BLaER1 (cell line): ENCODE measurements around the gene CLDN5.

Experiments
- H3K27ac ChIP-seq: shearing (Covaris generic); formaldehyde crosslinking; 2 replicates; pipeline ENCODE4 v1.8.1; 2022
- H3K27me3 ChIP-seq: shearing (Covaris generic); formaldehyde crosslinking; 2 replicates; pipeline ENCODE4 v1.8.1; 2022
- H3K36me3 ChIP-seq: shearing (Covaris generic); formaldehyde crosslinking; 2 replicates; pipeline ENCODE4 v1.8.1; 2022
- H3K4me1 ChIP-seq: shearing (Covaris generic); formaldehyde crosslinking; 2 replicates; pipeline ENCODE4 v1.8.1; 2022
- H3K4me2 ChIP-seq: shearing (Covaris generic); formaldehyde crosslinking; 2 replicates; pipeline ENCODE4 v1.8.1; 2022
- H3K4me3 ChIP-seq: shearing (Covaris generic); formaldehyde crosslinking; 2 replicates; pipeline ENCODE4 v1.8.1; 2022
- H3K9ac ChIP-seq: shearing (Covaris generic); formaldehyde crosslinking; 2 replicates; pipeline ENCODE4 v1.8.1; 2022
- H3K9me3 ChIP-seq: shearing (Covaris generic); formaldehyde crosslinking; 2 replicates; pipeline ENCODE4 v1.8.1; 2022
- H4K20me1 ChIP-seq: shearing (Covaris generic); formaldehyde crosslinking; 2 replicates; pipeline ENCODE4 v1.8.1; 2022
- Cebpa-rat ChIP-seq: shearing (Covaris generic); IDR thresholded peaks from 2 replicates; pipeline ENCODE4 v1.8.1; 2022

Gene CLDN5

GRCh38 chr22:19530751-19531150, 6.5 kb upstream of the CLDN5 start:
- no peaks in the 10 kb centered on the region for H3K9me3 ChIP-seq
- no peaks in the 10 kb centered on the region for H3K36me3 ChIP-seq
- TF ChIP-seq Cebpa-rat: no peak
- no peak overlapping the region for H3K27ac ChIP-seq
- H4K20me1 ChIP-seq: no peaks in the 10 kb centered on the region
- H3K4me1 ChIP-seq: peaks cover 12% of the 10 kb centered on the region
- no peak overlapping the region for H3K4me3 ChIP-seq
- no peak overlapping the region for H3K4me2 ChIP-seq
- no peaks in the 10 kb centered on the region for H3K27me3 ChIP-seq
- H3K9ac ChIP-seq: no peak overlapping the region

GRCh38 chr22:19529811-19530210, 5.6 kb upstream of the CLDN5 start:
- H3K27ac ChIP-seq: no peak overlapping the region
- no peak for TF ChIP-seq Cebpa-rat

GRCh38 chr22:19527861-19528417, 3.7 kb upstream of the CLDN5 start:
- H3K9me3 ChIP-seq: no peaks in the 10 kb centered on the region
- H3K4me2 ChIP-seq: no peak overlapping the region
- no peaks in the 10 kb centered on the region for H3K36me3 ChIP-seq
- no peak overlapping the region for H3K4me3 ChIP-seq
- H3K9ac ChIP-seq: no peak overlapping the region
- H3K27ac ChIP-seq: no peak overlapping the region
- TF ChIP-seq Cebpa-rat: no peak
- peaks cover 26% of the 10 kb centered on the region for H3K27me3 ChIP-seq
- no peaks in the 10 kb centered on the region for H3K4me1 ChIP-seq
- H4K20me1 ChIP-seq: peaks cover 22% of the 10 kb centered on the region; the same call in 1 of the 2 replicates

More at GRCh38 chr22:19529811-19530210, 5.6 kb upstream of the CLDN5 start:
- no peaks in the 10 kb centered on the region for H3K36me3 ChIP-seq
- no peak overlapping the region for H3K4me2 ChIP-seq
- H3K9me3 ChIP-seq: no peaks in the 10 kb centered on the region
- peaks cover 6% of the 10 kb centered on the region; the same call in 1 of the 2 replicates for H4K20me1 ChIP-seq
- no peak overlapping the region for H3K9ac ChIP-seq
- peaks cover 7% of the 10 kb centered on the region for H3K27me3 ChIP-seq
- H3K4me3 ChIP-seq: no peak overlapping the region
- peaks cover 8% of the 10 kb centered on the region for H3K4me1 ChIP-seq

- Histone ChIP-seq H3K4me2 (no peak overlapping the region), H3K9ac (no peak overlapping the region), H3K27me3 (peaks cover 32% of the 10 kb centered on the region), H3K4me1 (no peaks in the 10 kb centered on the region), H3K27ac (no peak overlapping the region), H4K20me1 (peaks cover 29% of the 10 kb centered on the region; the same call in 1 of the 2 replicates), H3K36me3 (peaks cover 1% of the 10 kb centered on the region; the same call in 1 of the 2 replicates), H3K9me3 (no peaks in the 10 kb centered on the region), H3K4me3 (no peak overlapping the region)
- TF ChIP-seq Cebpa-rat: no peak
Observed at GRCh38 chr22:19527321-19527721, 3.1 kb upstream of the CLDN5 start.

GRCh38 chr22:19526702-19527111, 2.5 kb upstream of the CLDN5 start:
- H3K9ac ChIP-seq: no peak overlapping the region

GRCh38 chr22:19526076-19526701, 2.0 kb upstream of the CLDN5 start:
- H3K9ac ChIP-seq: no peak overlapping the region

More at GRCh38 chr22:19526702-19527111, 2.5 kb upstream of the CLDN5 start:
- no peak overlapping the region for H3K4me2 ChIP-seq
- H3K27me3 ChIP-seq: peaks cover 37% of the 10 kb centered on the region
- H4K20me1 ChIP-seq: peaks cover 35% of the 10 kb centered on the region; the same call in 1 of the 2 replicates
- H3K36me3 ChIP-seq: peaks cover 8% of the 10 kb centered on the region
- no peaks in the 10 kb centered on the region for H3K9me3 ChIP-seq
- no peaks in the 10 kb centered on the region for H3K4me1 ChIP-seq
- no peak overlapping the region for H3K27ac ChIP-seq
- no peak overlapping the region for H3K4me3 ChIP-seq
- no peak for TF ChIP-seq Cebpa-rat

GRCh38 chr22:19525666-19526065, 1.5 kb upstream of the CLDN5 start:
- peaks cover 37% of the 10 kb centered on the region for H3K27me3 ChIP-seq
- no peak for TF ChIP-seq Cebpa-rat
- no peak overlapping the region for H3K4me3 ChIP-seq
- H3K9me3 ChIP-seq: no peaks in the 10 kb centered on the region
- H4K20me1 ChIP-seq: peaks cover 39% of the 10 kb centered on the region; the same call in 1 of the 2 replicates
- peaks cover 18% of the 10 kb centered on the region for H3K36me3 ChIP-seq
- no peaks in the 10 kb centered on the region for H3K4me1 ChIP-seq
- H3K27ac ChIP-seq: no peak overlapping the region
- H3K9ac ChIP-seq: no peak overlapping the region
- H3K4me2 ChIP-seq: no peak overlapping the region

More at GRCh38 chr22:19526076-19526701, 2.0 kb upstream of the CLDN5 start:
- Histone ChIP-seq H3K4me2 (no peak overlapping the region), H3K4me1 (no peaks in the 10 kb centered on the region), H3K27me3 (peaks cover 37% of the 10 kb centered on the region), H3K9me3 (no peaks in the 10 kb centered on the region), H3K36me3 (peaks cover 13% of the 10 kb centered on the region), H3K27ac (no peak overlapping the region), H4K20me1 (peaks cover 39% of the 10 kb centered on the region; the same call in 1 of the 2 replicates), H3K4me3 (no peak overlapping the region)
- TF ChIP-seq Cebpa-rat: no peak

- Histone ChIP-seq H3K27ac (no peak overlapping the region), H3K4me1 (no peaks in the 10 kb centered on the region), H3K27me3 (peaks cover 37% of the 10 kb centered on the region), H3K36me3 (peaks cover 23% of the 10 kb centered on the region), H3K9me3 (no peaks in the 10 kb centered on the region), H3K4me2 (no peak overlapping the region), H3K9ac (no peak overlapping the region), H3K4me3 (no peak overlapping the region), H4K20me1 (peaks cover 39% of the 10 kb centered on the region; the same call in 1 of the 2 replicates)
- no peak for TF ChIP-seq Cebpa-rat
Observed at GRCh38 chr22:19525116-19525660, 978 bp upstream of the CLDN5 start.

- Histone ChIP-seq H3K4me1 (no peaks in the 10 kb centered on the region), H3K27ac (no peak overlapping the region), H3K4me3 (no peak overlapping the region), H3K4me2 (no peak overlapping the region), H3K36me3 (peaks cover 40% of the 10 kb centered on the region), H3K27me3 (peaks cover 37% of the 10 kb centered on the region), H4K20me1 (peaks cover 39% of the 10 kb centered on the region; the same call in 1 of the 2 replicates), H3K9ac (no peak overlapping the region), H3K9me3 (no peaks in the 10 kb centered on the region)
- no peak for TF ChIP-seq Cebpa-rat
Observed at GRCh38 chr22:19523240-19524169, 705 bp downstream of the CLDN5 start.
